K562 (cell line): ENCODE measurements around the gene FRRS1L. TPM values are rescaled to one million over a fixed set of nuclear protein-coding genes. Genes with fewer than 3 reads are reported as not detected.

ENCODE experiments used
- ATAC-seq: fragments of 200-7000 bp; cut with Tn5 transposase; 3 replicates; pipeline ENCODE4 v1.9.1; 2020; ENCODE audit warnings: moderate library complexity
- BruUV-seq: library from RNA; stranded (reverse); fragments of 400-500 nt; replicated peaks from 2 replicates; lab custom pipeline; 2021; lab: Mats Ljungman, UMichigan
- CTCF ChIA-PET: fragments of 300-600 bp; formaldehyde crosslinking; extraction: SDS; loops from one replicate; lab custom pipeline; 2021; ENCODE audit warnings: low intra/inter-chr PET ratio; lab: Yijun Ruan, JAX
- POLR2A ChIA-PET: fragments of 300-600, 350-650 bp; sonication (Branson Sonifier 250); formaldehyde crosslinking; extraction: SDS; loops from one replicate; lab custom pipeline; 2021; ENCODE audit warnings: antibody characterized with exemption, inconsistent platforms; lab: Yijun Ruan, JAX
- DNase-seq, 4 experiments: peaks; one replicate each; pipeline versions ENCODE4 v3.0.0 to v3.0.0-alpha.2; 2011 to 2018; ENCODE audit warnings: low spot score in 3 of 4, mixed read lengths in 3 of 4; ENCODE audit errors: extremely low read depth in 1 of 4
- FAIRE-seq: peaks from 2 replicates; lab custom pipeline; 2011; peaks lifted over from hg19 to GRCh38; lab: Jason Lieb, UNC
- H2AFZ ChIP-seq: 2 replicates; pipeline ENCODE4 v1.6.0; 2011; ENCODE audit warnings: low read depth, low read length, control low read depth, inconsistent platforms
- H3K27ac ChIP-seq: fragments of 200-600 bp; 3 replicates; pipeline ENCODE4 v1.8.0; 2011; ENCODE audit warnings: low read depth, mild to moderate bottlenecking, control low read depth, inconsistent platforms, low read length, moderate library complexity, mixed read lengths; ENCODE audit errors: extremely low read depth
- H3K27me3 ChIP-seq, 2 experiments: fragments of 300-600 bp in 1 of 2; 2 replicates in 1 of 2; 3 replicates in 1 of 2; pipeline versions ENCODE4 v1.6.0 to v1.8.0; 2011; ENCODE audit warnings: inconsistent platforms in 2 of 2, low read length in 2 of 2, mild to moderate bottlenecking in 1 of 2, mixed read lengths in 1 of 2, moderate library complexity in 1 of 2; ENCODE audit not compliant: control insufficient read depth in 2 of 2, insufficient read depth in 2 of 2
- H3K36me3 ChIP-seq: fragments of 300-600 bp; 3 replicates; pipeline ENCODE4 v1.8.0; 2011; ENCODE audit warnings: mild to moderate bottlenecking, low read length, inconsistent platforms; ENCODE audit not compliant: control insufficient read depth, insufficient read depth
- H3K4me1 ChIP-seq, 2 experiments: fragments of 200-600 bp in 1 of 2; replicated peaks in 1 of 2; 2 replicates in 1 of 2; 3 replicates in 1 of 2; pipeline versions ENCODE4 v1.5.1 to v1.8.0; 2011; ENCODE audit warnings: inconsistent platforms in 2 of 2, low read length in 2 of 2, mild to moderate bottlenecking in 1 of 2, mixed read lengths in 1 of 2, moderate library complexity in 1 of 2; ENCODE audit not compliant: control insufficient read depth in 2 of 2, insufficient read depth in 2 of 2
- H3K4me2 ChIP-seq: 2 replicates; pipeline ENCODE4 v1.6.1; 2011; ENCODE audit warnings: low read length, control low read depth, inconsistent platforms, mixed read lengths; ENCODE audit not compliant: insufficient read depth
- H3K4me3 ChIP-seq: fragments of 200-600 bp; sonication (generic), shearing (Covaris generic); 2 replicates; pipeline ENCODE4 v1.5.1; 2016; ENCODE audit warnings: control low read depth, inconsistent platforms
- H3K79me2 ChIP-seq: fragments of 200-600 bp; 3 replicates; pipeline ENCODE4 v1.8.0; 2011; ENCODE audit warnings: low read length, inconsistent platforms; ENCODE audit not compliant: control insufficient read depth, insufficient read depth
- H3K9ac ChIP-seq, 2 experiments: 2 replicates each; pipeline versions ENCODE4 v1.6.0 to v1.6.1; 2011; ENCODE audit warnings: low read depth in 2 of 2, low read length in 2 of 2, control low read depth in 1 of 2, inconsistent platforms in 1 of 2, mild to moderate bottlenecking in 1 of 2, mixed read lengths in 1 of 2; ENCODE audit not compliant: insufficient read depth in 1 of 2
- H3K9me1 ChIP-seq: one replicate; pipeline ENCODE4 v1.6.0; 2011; ENCODE audit warnings: inconsistent platforms, mild to moderate bottlenecking, low read length, moderate library complexity; ENCODE audit not compliant: control insufficient read depth, insufficient read depth
- H3K9me3 ChIP-seq: replicated peaks from 2 replicates; pipeline ENCODE4 v1.5.1; 2011; ENCODE audit warnings: low read depth, low read length, inconsistent platforms; ENCODE audit not compliant: control insufficient read depth, insufficient read depth
- H4K20me1 ChIP-seq: replicated peaks from 2 replicates; pipeline ENCODE4 v1.6.1; 2011; ENCODE audit warnings: low read length, inconsistent platforms, mixed read lengths; ENCODE audit not compliant: control insufficient read depth, insufficient read depth
- CBX5 ChIP-seq: IDR thresholded peaks from 2 replicates; pipeline ENCODE4 v1.6.1; 2014; ENCODE audit warnings: low read depth, borderline replicate concordance
- CHCHD3 ChIP-seq: fragments of 250-450 bp; sonication (Bioruptor Pico); IDR thresholded peaks from 2 replicates; pipeline ENCODE4 v2.1.2; 2022; ENCODE audit warnings: mild to moderate bottlenecking
- EWSR1 ChIP-seq: fragments of 450-650 bp; IDR thresholded peaks from 2 replicates; pipeline ENCODE4 v1.6.1; 2018; ENCODE audit warnings: borderline replicate concordance, mild to moderate bottlenecking, low read depth, moderate library complexity; ENCODE audit not compliant: partially characterized antibody
- GATAD2A ChIP-seq: fragments of 450-650 bp; IDR thresholded peaks from 2 replicates; pipeline ENCODE4 v1.6.1; 2017
- GTF3C2 ChIP-seq: IDR thresholded peaks from 3 replicates; pipeline ENCODE4 v1.6.1; 2011; ENCODE audit warnings: borderline replicate concordance, mild to moderate bottlenecking, moderate library complexity; ENCODE audit not compliant: insufficient read length; ENCODE audit errors: extremely low read depth
- HMGXB4 ChIP-seq: sonication (generic); formaldehyde crosslinking; IDR thresholded peaks from 2 replicates; pipeline ENCODE4 v1.8.1; 2023; ENCODE audit warnings: mild to moderate bottlenecking, missing genetic modification reagents
- OTX1 ChIP-seq: fragments of 450-650 bp; formaldehyde crosslinking; IDR thresholded peaks from 2 replicates; pipeline ENCODE4 v1.4.0; 2022; ENCODE audit warnings: mild to moderate bottlenecking
- PCBP2 ChIP-seq: fragments of 200-400 bp; formaldehyde crosslinking; IDR thresholded peaks from 2 replicates; pipeline ENCODE4 v1.6.1; 2018; ENCODE audit warnings: low read length, low read depth, mild to moderate bottlenecking, moderate library complexity; ENCODE audit not compliant: poor library complexity, severe bottlenecking
- PML ChIP-seq: IDR thresholded peaks from 2 replicates; pipeline ENCODE4 v1.6.1; 2012; ENCODE audit warnings: low read length, inconsistent platforms
- PTTG1 ChIP-seq: fragments of 450-650 bp; IDR thresholded peaks from 2 replicates; pipeline ENCODE4 v1.6.1; 2016; ENCODE audit warnings: low read depth, mild to moderate bottlenecking, missing genetic modification characterization, missing compliant biosample characterization
- SRSF7 ChIP-seq: fragments of 200-400 bp; formaldehyde crosslinking; optimal IDR thresholded peaks from 2 replicates; pipeline ENCODE3; 2017; ENCODE audit warnings: mild to moderate bottlenecking, low read depth, low read length
- STAT6 ChIP-seq: sonication (generic); formaldehyde crosslinking; IDR thresholded peaks from 2 replicates; pipeline ENCODE4 v1.8.1; 2023; ENCODE audit warnings: mild to moderate bottlenecking, missing genetic modification reagents
- ZNF444 ChIP-seq: fragments of 250-450 bp; sonication (Bioruptor Pico); IDR thresholded peaks from 2 replicates; pipeline ENCODE4 v1.4.0; 2020; ENCODE audit warnings: mild to moderate bottlenecking, moderate library complexity
- WGBS: fragments of 100-300 bp; shearing (Covaris generic); methylation state at CpG from one replicate; pipeline ENCODE4 v1.1.6; 2016; ENCODE audit warnings: low coverage, mixed read lengths; ENCODE audit not compliant: insufficient coverage; ENCODE audit errors: missing lambda C conversion rate; 5-methylcytosine and 5-hydroxymethylcytosine counted together
- in situ Hi-C: fragments of 300-500 bp; cut with MboI; formaldehyde crosslinking; loops from 4 replicates; pipeline ENCODE4 v1.15.0; 2018; ENCODE audit warnings: inconsistent platforms, mixed read lengths
- intact Hi-C: fragments of 100-400 bp; cut with micrococcal nuclease; formaldehyde crosslinking; loops from 2 replicates; pipeline ENCODE4 v1.14.2; 2022
- polyA plus RNA-seq, 8 experiments: library from polyadenylated mRNA; depleted of rRNA in 4 of 8; stranded (reverse) in 5 of 8; unstranded in 3 of 8; fragments of >200 nt; fragmentation: Nextera tagmentation in 2 of 8; fragmentation: Illumina TruSeq in 1 of 8; extraction: Ambion mirVana in 2 of 8; extraction: Trizol in 1 of 8; gene quantifications; 2 replicates each; pipeline versions ENCODE4 v1.2.1 to v1.2.3, GENCODE V29; 2011 to 2014; ENCODE audit warnings: inconsistent platforms in 1 of 8, missing spikeins in 1 of 8
- total RNA-seq, 7 experiments: library from RNA; depleted of rRNA in 6 of 7; stranded (reverse); fragments of >200 nt in 6 of 7; fragmentation: Illumina TruSeq in 2 of 7; extraction: Trizol in 2 of 7; gene quantifications; 2 replicates each; pipeline versions ENCODE4 v1.2.1 to v1.2.3, GENCODE V29; 2011 to 2021; ENCODE audit warnings: low replicate concordance in 1 of 7

FRRS1L gene
- total and polyA plus RNA-seq, 9 of the 15 experiments (the other 6 are each of a cell fraction or from before 2014, with no cell fraction given), result under 0.01 to 0.04 (median 0.03) TPM; not detected in 5

GRCh38 chr9:109117856-109118807 lies 48.9 kb downstream of the FRRS1L start:
- Histone ChIP-seq H3K9me1 (no peaks in the 10 kb centered on the region), H3K36me3 (peaks cover 26% of the 10 kb centered on the region), H3K79me2 (peaks cover 67% of the 10 kb centered on the region), H3K27ac (peak overlapping the region; percentile 85), H3K4me1 (peaks cover 28 to 44% of the 10 kb centered on the region in 2 experiments; a peak in 4 of 5 replicates), H3K9ac (peak overlapping the region; percentile 83 to 96; a peak in 3 of 4 replicates), H2AFZ (no peak overlapping the region), H4K20me1 (peaks cover 25% of the 10 kb centered on the region; the same call in 1 of the 2 replicates), H3K4me3 (peak overlapping the region; percentile 90), H3K9me3 (no peaks in the 10 kb centered on the region), H3K4me2 (peak overlapping the region; percentile 95), H3K27me3 (no peaks in the 10 kb centered on the region)
- BruUV-seq, result TSS peak; percentile 48
- 2% methylated on average over 14 of the region's 14 CpGs for WGBS
- intact Hi-C loops (loop anchor here (5.0 kb wide), 1 partner anchor 106 kb away; the partner anchor contains the start of gene CTNNAL1), in situ Hi-C loops (no loop called here)
- peak; percentile 94 for FAIRE-seq
- POLR2A ChIA-PET, result interaction anchor here (0.6 to 5.9 kb wide), 6 partner anchors 9 to 85 kb away, joined by 3 to 48 read pairs (median 4); no protein-coding TSS in a partner anchor
- DNase-seq, result peak; percentile 69 to 90 (median 80)
- peak; percentile 54 for ATAC-seq
- CTCF ChIA-PET, result interaction anchor here (0.6 kb wide), 1 partner anchor 64 kb away, joined by 3 read pairs; no protein-coding TSS in a partner anchor
- TF ChIP-seq ZNF444 (no peak), STAT6 (CRISPR knock-in tag) (no peak), EWSR1 (no peak), PCBP2 (no peak), PML (0 out of 2 replicates have a peak, but pooled peaks have one; percentile 16), HMGXB4 (CRISPR knock-in tag) (no peak), GATAD2A (no peak), PTTG1 (no peak), SRSF7 (no peak), OTX1 (CRISPR knock-in tag) (no peak), GTF3C2 (no peak), CBX5 (no peak), CHCHD3 (no peak)
